Calu3 (cell line): ENCODE data around the gene CRIM1. TPM values are rescaled to one million over a fixed set of nuclear protein-coding genes. Genes with fewer than 3 reads are reported as not detected.

ENCODE experiments used
- BruUV-seq: library from RNA; stranded (reverse); fragments of 400-500 nt; replicated peaks from 2 replicates; lab custom pipeline; 2021; lab: Mats Ljungman, UMichigan
- CTCF ChIA-PET: fragments of 300-600 bp; sonication (Branson Sonifier 250); formaldehyde crosslinking; loops from one replicate; lab custom pipeline; 2022; ENCODE audit warnings: antibody characterized with exemption; lab: Charles Lee
- DNase-seq: peaks from one replicate; pipeline ENCODE4 v3.0.0; 2022
- H3K27ac Mint-ChIP-seq: one replicate; pipeline ENCODE4 v1.8.0; 2022; ENCODE audit warnings: mixed read lengths; ENCODE audit not compliant: unreplicated experiment
- H3K27me3 Mint-ChIP-seq: one replicate; pipeline ENCODE4 v1.8.0; 2022; ENCODE audit warnings: mixed read lengths; ENCODE audit not compliant: unreplicated experiment
- H3K36me3 Mint-ChIP-seq: one replicate; pipeline ENCODE4 v1.8.0; 2022; ENCODE audit warnings: mild to moderate bottlenecking, moderate library complexity, mixed read lengths; ENCODE audit not compliant: insufficient read depth, unreplicated experiment
- H3K4me1 Mint-ChIP-seq: one replicate; pipeline ENCODE4 v1.8.0; 2022; ENCODE audit warnings: mild to moderate bottlenecking, low read depth, mixed read lengths; ENCODE audit not compliant: unreplicated experiment
- H3K4me3 Mint-ChIP-seq: one replicate; pipeline ENCODE4 v1.8.0; 2022; ENCODE audit warnings: mild to moderate bottlenecking, low read depth, moderate library complexity, mixed read lengths; ENCODE audit not compliant: unreplicated experiment
- H3K9me3 Mint-ChIP-seq: one replicate; pipeline ENCODE4 v1.8.0; 2022; ENCODE audit warnings: low read depth, mixed read lengths; ENCODE audit not compliant: unreplicated experiment
- CTCF ChIP-seq: fragments of 200-600 bp; IDR thresholded peaks from one replicate; pipeline ENCODE4 v1.8.0; 2022; ENCODE audit warnings: antibody characterized with exemption; ENCODE audit not compliant: unreplicated experiment
- intact Hi-C: fragments of 100-400 bp; cut with micrococcal nuclease; formaldehyde crosslinking; loops from one replicate; pipeline ENCODE4 v1.10.0; 2022; ENCODE audit not compliant: unreplicated experiment
- total RNA-seq: library from RNA; stranded (reverse); gene quantifications from 2 replicates; pipeline ENCODE4 v1.2.3, GENCODE V29; 2022

CRIM1 gene
- total RNA-seq, 1 experiment from 2014 or later, result 57.6 TPM

- TF ChIP-seq CTCF, result no peak
- Mint-ChIP-seq H3K27me3 (no peaks in the 10 kb centered on the region), H3K36me3 (no peaks in the 10 kb centered on the region), H3K4me1 (peaks cover 21% of the 10 kb centered on the region), H3K27ac (no peak overlapping the region), H3K9me3 (no peaks in the 10 kb centered on the region), H3K4me3 (no peak overlapping the region)
- CTCF ChIA-PET, result no interaction called here
- intact Hi-C loops, result no loop called here
- BruUV-seq, result no TSS peak
- peak; percentile 50 for DNase-seq
Observed at GRCh38 chr2:36397728-36398413, 42.3 kb downstream of the CRIM1 start.

- DNase-seq, result no peak
- intact Hi-C loops, result no loop called here
- no peak for TF ChIP-seq CTCF
- H3K4me1 Mint-ChIP-seq, result peaks cover 9% of the 10 kb centered on the region
- H3K9me3 Mint-ChIP-seq, result no peaks in the 10 kb centered on the region
- no peak overlapping the region for H3K27ac Mint-ChIP-seq
- CTCF ChIA-PET, result no interaction called here
- H3K36me3 Mint-ChIP-seq, result no peaks in the 10 kb centered on the region
- no peak overlapping the region for H3K4me3 Mint-ChIP-seq
- H3K27me3 Mint-ChIP-seq, result no peaks in the 10 kb centered on the region
- BruUV-seq, result no TSS peak
Observed at GRCh38 chr2:36399050-36399449, 43.5 kb downstream of the CRIM1 start.

- H3K27me3 Mint-ChIP-seq, result no peaks in the 10 kb centered on the region
- intact Hi-C loops, result no loop called here
- BruUV-seq, result no TSS peak
Observed at GRCh38 chr2:36403675-36404230, 48.2 kb downstream of the CRIM1 start.

GRCh38 chr2:36404318-36404717 lies 48.7 kb downstream of the CRIM1 start:
- Mint-ChIP-seq H3K36me3 (no peaks in the 10 kb centered on the region), H3K27me3 (no peaks in the 10 kb centered on the region), H3K4me3 (no peak overlapping the region), H3K4me1 (no peaks in the 10 kb centered on the region), H3K9me3 (no peaks in the 10 kb centered on the region), H3K27ac (no peak overlapping the region)
- no TSS peak for BruUV-seq
- intact Hi-C loops, result no loop called here
- CTCF ChIA-PET, result interaction anchor here (1.0 to 1.4 kb wide), 7 partner anchors 15 to 57 kb away, joined by 3 to 5 read pairs (median 3); no protein-coding TSS in a partner anchor
- TF ChIP-seq CTCF, result no peak
- DNase-seq, result no peak

More at GRCh38 chr2:36403675-36404230, 48.2 kb downstream of the CRIM1 start:
- CTCF ChIA-PET, result interaction anchor here (0.6 to 1.4 kb wide), 8 partner anchors 8 to 58 kb away, joined by 3 to 5 read pairs (median 4); no protein-coding TSS in a partner anchor
- DNase-seq, result peak; percentile 20
- no peaks in the 10 kb centered on the region for H3K36me3 Mint-ChIP-seq
- no peaks in the 10 kb centered on the region for H3K9me3 Mint-ChIP-seq
- H3K4me3 Mint-ChIP-seq, result no peak overlapping the region
- TF ChIP-seq CTCF, result no peak
- H3K4me1 Mint-ChIP-seq, result no peaks in the 10 kb centered on the region
- H3K27ac Mint-ChIP-seq, result no peak overlapping the region
